HG02981 (cell line): ENCODE results near the gene ITGB4.
"Not testable (repeated sequence)": the region's sequence is repeated elsewhere in the genome, so short reads cannot be mapped to it uniquely, and the experiment has no call there.

ENCODE experiments used
- ATAC-seq: cut with Tn5 transposase; IDR thresholded peaks from one replicate; pipeline ENCODE4 v1.9.1; 2021; ENCODE audit warnings: mild to moderate bottlenecking, moderate library complexity; ENCODE audit not compliant: unreplicated experiment

Gene ITGB4

GRCh38 chr17:75752802-75753513 lies 31.7 kb downstream of the ITGB4 start:
- ATAC-seq = no peak

GRCh38 chr17:75753514-75754377 lies 32.5 kb downstream of the ITGB4 start:
- ATAC-seq = no peak

- ATAC-seq = no peak
Observed at GRCh38 chr17:75754378-75755204, 33.3 kb downstream of the ITGB4 start.

GRCh38 chr17:75755205-75755901 lies 34.1 kb downstream of the ITGB4 start:
- no peak for ATAC-seq

GRCh38 chr17:75755990-75756389 lies 34.7 kb downstream of the ITGB4 start:
- ATAC-seq = no peak

- no peak for ATAC-seq
Observed at GRCh38 chr17:75756451-75757085, 35.3 kb downstream of the ITGB4 start.

GRCh38 chr17:75757086-75757681 lies 35.9 kb downstream of the ITGB4 start:
- ATAC-seq = no peak

- ATAC-seq = no peak
Observed at GRCh38 chr17:75758131-75758905, 37.1 kb downstream of the ITGB4 start.

- no peak for ATAC-seq
Observed at GRCh38 chr17:75759457-75759856, 38.2 kb downstream of the ITGB4 start.

GRCh38 chr17:75759978-75760640 lies 38.9 kb downstream of the ITGB4 start:
- not testable (repeated sequence) for ATAC-seq

GRCh38 chr17:75762513-75763268 lies 41.4 kb downstream of the ITGB4 start:
- ATAC-seq = no peak

- no peak for ATAC-seq
Observed at GRCh38 chr17:75763269-75763607, 42.0 kb downstream of the ITGB4 start.

GRCh38 chr17:75763613-75764416 lies 42.6 kb downstream of the ITGB4 start:
- no peak for ATAC-seq

GRCh38 chr17:75764417-75764710 lies 43.1 kb downstream of the ITGB4 start:
- no peak for ATAC-seq

GRCh38 chr17:75764711-75765421 lies 43.6 kb downstream of the ITGB4 start, which contains the start of gene GALK1:
Gene GALK1, minus strand, starts transcription at chr17:75765192. Its CDS starts 56 bp downstream, at chr17:75765136.
- ATAC-seq = peak; percentile 57

GRCh38 chr17:75765981-75766380 lies 44.7 kb downstream of the ITGB4 start:
- no peak for ATAC-seq

GRCh38 chr17:75767881-75768280 lies 46.6 kb downstream of the ITGB4 start:
- no peak for ATAC-seq
